Measurements from ENCODE around the gene KLHL4. TPM values are rescaled to one million over a fixed set of nuclear protein-coding genes. Genes with fewer than 3 reads are reported as not detected.

Gene KLHL4
- total RNA-seq, 2 donors from 2014 or later = 1.0 to 2.4 TPM

- no peaks in the 10 kb centered on the region for H3K27me3 ChIP-seq
- no peak overlapping the region for H3K4me3 ChIP-seq
- DNase-seq (ENCODE audit: low spot score) = no peak
- no peaks in the 10 kb centered on the region for H3K9me3 ChIP-seq
- H3K4me1 ChIP-seq = no peaks in the 10 kb centered on the region
- TF ChIP-seq, protein P1, sequence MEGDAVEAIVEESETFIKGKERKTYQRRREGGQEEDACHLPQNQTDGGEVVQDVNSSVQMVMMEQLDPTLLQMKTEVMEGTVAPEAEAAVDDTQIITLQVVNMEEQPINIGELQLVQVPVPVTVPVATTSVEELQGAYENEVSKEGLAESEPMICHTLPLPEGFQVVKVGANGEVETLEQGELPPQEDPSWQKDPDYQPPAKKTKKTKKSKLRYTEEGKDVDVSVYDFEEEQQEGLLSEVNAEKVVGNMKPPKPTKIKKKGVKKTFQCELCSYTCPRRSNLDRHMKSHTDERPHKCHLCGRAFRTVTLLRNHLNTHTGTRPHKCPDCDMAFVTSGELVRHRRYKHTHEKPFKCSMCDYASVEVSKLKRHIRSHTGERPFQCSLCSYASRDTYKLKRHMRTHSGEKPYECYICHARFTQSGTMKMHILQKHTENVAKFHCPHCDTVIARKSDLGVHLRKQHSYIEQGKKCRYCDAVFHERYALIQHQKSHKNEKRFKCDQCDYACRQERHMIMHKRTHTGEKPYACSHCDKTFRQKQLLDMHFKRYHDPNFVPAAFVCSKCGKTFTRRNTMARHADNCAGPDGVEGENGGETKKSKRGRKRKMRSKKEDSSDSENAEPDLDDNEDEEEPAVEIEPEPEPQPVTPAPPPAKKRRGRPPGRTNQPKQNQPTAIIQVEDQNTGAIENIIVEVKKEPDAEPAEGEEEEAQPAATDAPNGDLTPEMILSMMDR (IDR thresholded peaks at IDR 0.05) = no peak
- no peak overlapping the region for H3K27ac ChIP-seq
- no peaks in the 10 kb centered on the region for H3K36me3 ChIP-seq
Observed at GRCh38 chrX:87572901-87573300, 55.3 kb downstream of the KLHL4 start.

DNA sequence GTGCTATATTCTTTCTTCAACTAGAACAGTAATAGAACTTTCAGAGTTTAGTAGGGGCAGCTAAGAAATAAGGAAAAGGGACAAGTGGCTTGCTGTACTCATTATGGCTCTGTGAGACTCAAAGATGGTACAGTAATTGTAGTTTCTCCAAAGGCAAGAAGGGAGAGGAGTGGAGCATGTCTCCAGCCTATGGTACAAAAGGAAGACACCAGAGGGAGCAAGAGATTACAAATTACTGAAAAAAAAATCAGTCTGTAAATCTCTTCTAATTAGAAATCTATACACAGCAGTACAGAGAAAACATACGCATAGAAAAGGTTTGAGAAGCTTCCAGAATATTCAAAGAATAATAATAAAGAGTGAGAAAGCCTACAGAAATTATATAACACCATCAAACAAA, 61.4 kb downstream of the KLHL4 start:
- DNase-seq (ENCODE audit: low spot score) = no peak
- H3K4me3 ChIP-seq = no peak overlapping the region
- H3K9me3 ChIP-seq = no peaks in the 10 kb centered on the region
- no peaks in the 10 kb centered on the region for H3K27me3 ChIP-seq
- H3K27ac ChIP-seq = no peak overlapping the region
- no peaks in the 10 kb centered on the region for H3K36me3 ChIP-seq
- TF ChIP-seq, protein P1 (IDR thresholded peaks at IDR 0.05) = peak in 1 of 2 donors; percentile 15
- no peaks in the 10 kb centered on the region for H3K4me1 ChIP-seq

DNA sequence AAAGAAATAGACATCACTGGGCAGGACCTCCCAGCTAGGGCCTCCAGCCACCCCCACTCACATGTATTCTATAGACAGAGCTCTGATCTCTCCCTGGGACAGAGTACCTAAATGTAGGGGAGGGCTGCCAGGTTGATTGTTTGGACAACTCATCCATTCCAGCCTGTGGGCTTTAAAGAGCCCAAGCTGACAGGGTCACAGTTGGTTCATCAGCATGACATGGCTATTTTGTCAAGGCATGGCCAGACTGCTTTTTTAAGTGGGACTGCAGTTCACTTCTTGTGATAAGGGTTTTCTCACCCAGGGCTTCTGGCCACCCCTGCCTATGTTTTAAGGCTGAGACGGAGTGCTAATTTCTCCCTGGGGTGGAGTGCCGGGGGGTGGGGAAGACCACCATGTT, 63.3 kb downstream of the KLHL4 start:
- H3K27ac ChIP-seq = no peak overlapping the region
- H3K27me3 ChIP-seq = no peaks in the 10 kb centered on the region
- H3K9me3 ChIP-seq = no peaks in the 10 kb centered on the region
- no peaks in the 10 kb centered on the region for H3K4me1 ChIP-seq
- H3K4me3 ChIP-seq = no peak overlapping the region
- no peak for DNase-seq (ENCODE audit: low spot score)
- TF ChIP-seq, protein P1 (IDR thresholded peaks at IDR 0.05) = no peak
- H3K36me3 ChIP-seq = no peaks in the 10 kb centered on the region

GRCh38 chrX:87582453-87582852, 64.9 kb downstream of the KLHL4 start:
- DNase-seq (ENCODE audit: low spot score) = no peak
- TF ChIP-seq, protein P1 (IDR thresholded peaks at IDR 0.05) = no peak

DNA sequence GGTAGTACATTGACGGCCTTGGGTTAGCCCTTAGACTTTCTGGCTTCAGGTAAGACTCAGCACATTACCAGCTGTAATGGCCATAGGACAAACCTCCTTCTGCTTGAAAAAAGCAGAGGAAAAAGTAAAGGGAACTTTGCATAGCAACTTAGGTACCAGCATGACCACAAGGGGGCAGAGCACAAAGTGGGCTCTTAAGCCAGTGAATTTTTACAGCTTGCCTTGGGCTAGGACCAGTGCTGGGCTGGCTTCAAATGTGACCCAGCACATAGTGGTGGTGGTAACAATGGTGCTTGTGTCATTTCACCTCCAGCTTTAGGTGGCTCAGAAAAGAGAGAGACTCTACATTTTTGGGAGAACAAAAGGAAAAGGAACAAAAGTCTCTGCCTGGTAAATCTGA, 66.1 kb downstream of the KLHL4 start:
- H3K4me1 ChIP-seq = no peaks in the 10 kb centered on the region
- TF ChIP-seq, protein P1 (IDR thresholded peaks at IDR 0.05) = peak; percentile 18 to 49
- H3K9me3 ChIP-seq = no peaks in the 10 kb centered on the region
- H3K27me3 ChIP-seq = no peaks in the 10 kb centered on the region
- H3K27ac ChIP-seq = no peak overlapping the region
- no peak for DNase-seq (ENCODE audit: low spot score)
- H3K4me3 ChIP-seq = no peak overlapping the region
- no peaks in the 10 kb centered on the region for H3K36me3 ChIP-seq

More at GRCh38 chrX:87582453-87582852, 64.9 kb downstream of the KLHL4 start:
- no peaks in the 10 kb centered on the region for H3K36me3 ChIP-seq
- H3K4me1 ChIP-seq = no peaks in the 10 kb centered on the region
- H3K9me3 ChIP-seq = no peaks in the 10 kb centered on the region
- H3K4me3 ChIP-seq = no peak overlapping the region
- H3K27ac ChIP-seq = no peak overlapping the region
- no peaks in the 10 kb centered on the region for H3K27me3 ChIP-seq

DNA sequence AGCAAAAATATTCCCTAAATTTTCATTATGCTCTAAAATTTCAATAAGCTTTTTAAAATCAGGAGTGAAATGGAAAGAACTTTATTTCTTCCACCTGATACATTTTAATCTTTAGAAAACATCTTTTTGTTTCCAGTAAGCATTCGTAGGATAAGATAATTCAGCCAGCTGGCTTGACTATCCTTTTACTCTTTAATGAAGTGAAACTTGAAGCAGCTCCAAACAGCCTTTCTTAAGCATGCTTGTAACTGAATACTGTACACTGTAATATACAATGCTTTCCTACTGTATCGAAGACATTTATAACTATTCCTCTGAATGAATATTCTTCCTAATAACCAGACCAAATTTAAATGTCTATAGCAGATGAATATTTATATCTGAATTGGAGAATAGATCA, 98.8 kb downstream of the KLHL4 start:
- no peak overlapping the region for H3K4me3 ChIP-seq
- no peak overlapping the region for H3K27ac ChIP-seq
- no peaks in the 10 kb centered on the region for H3K4me1 ChIP-seq
- no peaks in the 10 kb centered on the region for H3K36me3 ChIP-seq
- H3K9me3 ChIP-seq = no peaks in the 10 kb centered on the region
- H3K27me3 ChIP-seq = no peaks in the 10 kb centered on the region
- DNase-seq (ENCODE audit: low spot score) = no peak
- TF ChIP-seq, protein P1 (IDR thresholded peaks at IDR 0.05) = no peak
